GM18511 (cell line): ENCODE results near the gene TSHZ2.
"Not testable (repeated sequence)": the region's sequence is repeated elsewhere in the genome, so short reads cannot be mapped to it uniquely, and the experiment has no call there.

Source experiments
- ATAC-seq: cut with Tn5 transposase; IDR thresholded peaks from one replicate; pipeline ENCODE4 v1.9.1; 2021; ENCODE audit warnings: mild to moderate bottlenecking, moderate library complexity; ENCODE audit not compliant: unreplicated experiment

The TSHZ2 gene

DNA sequence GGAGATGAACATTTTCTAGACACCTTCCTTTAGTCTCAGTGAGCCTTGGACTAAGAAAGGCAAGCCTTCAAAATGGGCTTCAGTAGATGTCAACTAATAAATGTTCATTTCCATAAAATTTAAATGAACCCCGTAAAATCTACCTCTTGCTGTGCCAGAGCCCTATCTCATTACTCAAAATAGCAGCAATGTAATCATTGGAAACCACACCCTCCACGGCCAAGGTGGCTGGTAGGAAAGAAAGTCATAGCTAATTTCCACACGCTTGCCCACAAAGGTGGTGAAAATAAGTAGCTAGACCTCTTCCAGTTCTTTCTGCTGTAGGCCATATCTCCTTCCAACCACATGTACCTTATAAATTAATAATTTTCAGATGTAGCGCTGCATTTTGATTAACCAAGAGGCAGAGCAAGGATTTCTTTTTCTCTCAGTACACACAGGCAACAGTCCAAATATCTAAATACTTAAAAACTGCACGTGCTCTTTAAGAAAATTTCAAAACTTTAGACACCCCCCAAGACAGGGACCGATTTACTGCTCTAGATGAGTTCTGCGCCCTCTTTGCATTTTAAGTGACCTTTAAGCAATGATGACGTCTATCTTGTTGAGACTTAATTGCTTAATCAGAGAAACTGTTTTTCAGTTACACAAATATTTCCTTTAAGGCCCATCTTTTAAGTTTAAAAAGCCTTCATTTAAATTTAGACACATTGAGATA lies 330.7 kb downstream of the TSHZ2 start:
- no peak for ATAC-seq

DNA sequence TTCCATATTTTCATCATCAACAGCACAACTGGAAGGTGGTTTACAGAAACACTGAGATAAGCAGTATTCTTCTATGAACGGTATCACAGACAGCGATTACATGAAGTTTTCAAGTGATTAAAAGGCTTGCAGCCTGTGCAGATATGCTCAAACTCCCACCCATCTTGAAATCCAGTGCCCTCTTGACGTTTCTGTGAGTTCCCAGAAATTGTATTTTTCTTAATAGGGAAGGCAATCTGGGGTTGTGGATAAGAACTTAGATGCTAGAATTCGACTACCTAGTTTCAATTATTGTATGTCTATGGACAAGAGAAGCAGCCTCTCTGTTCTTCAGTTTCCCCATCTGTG lies 331.2 kb downstream of the TSHZ2 start:
- ATAC-seq = no peak

DNA sequence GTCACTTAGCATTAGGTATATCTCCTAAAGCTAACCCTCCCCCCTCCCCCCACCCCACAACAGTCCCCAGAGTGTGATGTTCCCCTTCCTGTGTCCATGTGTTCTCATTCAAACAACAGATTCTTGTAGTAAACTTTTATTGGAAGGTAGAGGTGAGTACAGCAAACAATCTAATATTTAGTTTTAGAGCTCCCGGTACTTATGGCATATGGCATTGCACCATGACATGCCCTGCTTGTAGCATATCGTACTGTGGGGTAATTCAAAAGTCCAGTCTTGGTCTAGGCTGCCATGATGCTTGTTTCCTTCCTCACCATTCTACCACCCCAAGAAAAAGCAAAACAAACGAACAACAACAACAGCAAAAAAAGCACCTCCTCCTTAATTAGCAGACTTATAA lies 332.0 kb downstream of the TSHZ2 start:
- no peak for ATAC-seq

DNA sequence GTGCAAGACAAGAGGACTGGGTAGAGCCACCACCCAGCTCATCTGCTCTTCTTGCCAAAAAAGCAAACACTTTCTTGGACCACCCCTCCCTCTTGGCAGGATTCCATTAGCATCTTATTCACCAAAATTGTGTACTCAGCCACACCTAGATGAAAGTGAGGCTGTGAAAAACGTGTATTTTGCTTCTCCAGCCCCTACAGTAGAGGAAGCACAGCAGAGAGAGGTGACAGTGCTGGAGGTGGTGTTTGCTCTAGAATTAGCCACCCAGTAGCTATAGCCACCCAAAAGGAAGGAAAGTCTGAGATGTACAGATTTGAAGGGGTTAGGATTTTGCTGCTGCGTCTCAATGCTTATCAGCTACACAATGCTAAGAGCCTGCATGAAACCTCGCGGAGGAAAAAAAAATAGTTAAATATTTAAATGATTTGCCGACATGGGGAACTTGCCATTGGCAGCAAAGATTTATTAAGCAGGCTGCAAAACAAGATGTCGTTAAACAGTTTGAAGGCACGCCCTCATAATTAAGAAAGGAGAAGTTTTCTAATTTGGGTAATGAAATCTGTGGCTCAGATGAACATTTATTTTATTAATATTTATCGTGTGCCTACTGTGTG lies 334.1 kb downstream of the TSHZ2 start:
- ATAC-seq = no peak

DNA sequence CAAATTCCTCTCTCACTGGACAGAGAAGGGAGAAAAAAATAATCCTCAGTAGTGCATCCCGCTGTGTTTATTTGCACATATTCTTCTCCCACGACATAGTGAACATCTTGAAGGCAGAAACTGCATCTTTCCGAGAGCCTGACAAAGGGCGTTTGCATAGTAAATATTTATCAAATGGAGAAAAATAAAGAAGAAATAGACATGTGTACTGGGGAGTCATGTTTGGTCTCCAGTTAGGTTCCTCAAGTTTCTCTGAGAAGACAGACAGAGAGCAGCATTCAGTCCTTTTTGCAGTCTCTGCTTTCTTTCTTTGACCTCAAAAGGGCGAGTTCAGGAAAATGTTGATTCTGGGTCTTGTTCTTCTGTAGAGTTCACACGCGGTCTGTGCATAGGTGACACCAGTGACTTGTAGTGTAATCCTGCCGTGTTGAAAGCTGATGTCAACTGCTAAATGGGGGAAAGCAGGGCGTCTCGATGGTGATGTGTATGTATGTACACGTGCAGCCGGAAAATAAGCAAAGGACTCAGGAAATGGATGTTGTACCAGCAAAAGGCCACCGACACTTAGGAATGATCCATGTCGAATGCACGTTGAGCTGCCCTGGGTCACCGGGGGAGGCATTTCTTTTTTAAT lies 335.9 kb downstream of the TSHZ2 start:
- no peak for ATAC-seq

DNA sequence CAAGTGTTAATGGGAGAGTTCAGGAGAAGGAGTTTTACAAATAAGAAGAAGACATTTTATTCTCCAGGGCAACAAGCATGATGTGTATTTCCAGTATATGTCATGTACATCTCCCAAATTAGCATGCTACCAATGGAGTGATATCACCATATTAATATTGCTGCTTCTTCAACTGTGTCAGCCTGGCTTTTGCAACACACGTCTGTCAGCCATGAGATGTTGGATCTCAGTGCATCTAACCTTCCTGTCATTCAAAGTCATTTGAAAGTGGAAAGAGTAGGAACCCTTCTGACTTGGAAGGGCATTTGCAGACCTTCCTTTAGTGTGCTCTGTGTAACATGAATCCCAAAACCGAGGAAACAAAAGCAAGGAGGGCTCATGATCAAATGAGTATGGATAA lies 337.4 kb downstream of the TSHZ2 start:
- ATAC-seq = no peak

DNA sequence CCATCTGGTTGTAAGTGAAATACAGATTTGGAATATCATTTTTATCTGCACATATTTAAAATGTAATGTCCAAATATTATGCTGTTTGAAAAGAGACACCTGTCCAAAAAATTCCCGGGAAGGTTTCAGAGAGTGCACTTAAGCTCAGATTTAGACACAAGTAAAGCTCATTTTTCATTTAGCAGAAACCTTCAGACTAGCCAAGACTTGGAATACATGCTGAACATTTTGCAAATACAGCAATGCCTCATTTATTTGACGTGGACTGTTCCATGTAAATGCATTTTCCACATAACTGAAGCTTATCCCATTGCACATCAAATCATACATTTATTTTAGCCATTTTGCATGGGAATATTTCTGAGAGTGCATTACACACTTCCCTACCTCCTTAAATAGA lies 340.8 kb downstream of the TSHZ2 start:
- no peak for ATAC-seq

DNA sequence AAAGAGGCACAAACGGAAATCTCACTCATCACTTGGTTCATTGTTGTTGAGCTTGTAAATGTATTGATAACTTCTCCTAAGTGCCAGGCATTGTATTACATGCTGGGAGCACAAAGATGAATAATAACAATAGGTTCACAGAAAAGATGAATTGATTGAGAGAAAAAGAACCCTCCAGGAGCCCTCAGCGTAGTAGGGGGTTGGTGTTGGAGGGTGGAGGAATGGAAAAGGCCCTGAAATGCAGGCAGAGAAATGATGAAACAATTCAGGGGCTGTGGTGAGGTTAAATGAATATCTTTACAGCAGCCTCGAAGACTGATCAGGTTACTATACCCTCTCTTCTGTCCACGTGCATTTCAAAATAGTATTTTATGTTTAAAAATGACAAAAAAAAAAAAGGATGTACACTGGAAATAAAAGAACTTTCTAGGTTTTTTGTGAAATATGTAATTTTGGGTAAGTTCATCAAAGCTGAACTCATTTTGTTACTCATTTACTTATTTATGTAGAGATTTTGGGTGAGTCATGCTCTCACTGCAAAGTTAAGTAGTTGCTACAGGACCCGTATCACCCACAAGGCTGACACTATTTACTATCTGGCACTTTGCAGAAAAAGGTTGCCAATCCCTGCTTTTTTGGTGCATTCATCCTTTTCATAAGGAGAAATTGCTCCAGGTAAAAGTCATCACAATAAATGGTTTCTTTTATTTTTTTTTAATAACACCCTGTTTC lies 344.2 kb downstream of the TSHZ2 start:
- no peak for ATAC-seq

DNA sequence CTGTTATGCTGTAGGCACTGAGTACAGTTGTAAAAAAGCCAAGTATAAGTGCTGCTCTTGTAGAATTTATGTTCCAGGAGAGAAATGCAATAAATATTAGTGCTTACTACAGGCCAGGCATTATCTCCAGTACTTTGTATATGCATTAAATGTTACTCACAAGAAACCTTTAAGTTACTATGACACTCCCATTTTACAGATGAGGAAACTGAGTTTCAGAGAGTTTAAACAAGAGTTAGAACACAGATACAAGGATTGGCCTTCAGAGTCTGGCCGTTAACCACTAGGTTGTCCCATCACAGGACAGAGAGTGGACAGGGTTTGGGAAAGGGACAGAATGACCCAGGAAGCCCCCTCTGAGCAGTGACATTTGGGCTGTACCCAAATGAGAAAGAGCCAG lies 347.0 kb downstream of the TSHZ2 start:
- ATAC-seq = no peak

DNA sequence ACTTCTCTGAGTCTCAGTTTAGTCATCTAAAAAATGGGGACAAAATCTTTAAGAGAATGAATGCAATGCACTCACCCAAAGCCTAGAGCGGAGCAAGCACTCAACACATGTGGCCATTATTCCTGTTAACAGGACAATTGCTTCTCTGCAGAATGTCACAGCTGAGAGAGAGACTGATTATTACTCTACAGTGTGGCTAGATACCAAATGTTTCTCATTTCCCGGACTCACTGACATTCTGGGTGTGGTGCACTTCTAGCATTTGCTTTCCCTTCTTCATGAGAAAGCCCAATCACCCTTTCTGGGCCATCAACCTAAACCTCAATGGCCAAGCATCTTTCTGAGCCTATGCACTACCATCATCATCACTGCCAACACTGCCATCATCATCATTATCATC lies 347.6 kb downstream of the TSHZ2 start:
- ATAC-seq = no peak

DNA sequence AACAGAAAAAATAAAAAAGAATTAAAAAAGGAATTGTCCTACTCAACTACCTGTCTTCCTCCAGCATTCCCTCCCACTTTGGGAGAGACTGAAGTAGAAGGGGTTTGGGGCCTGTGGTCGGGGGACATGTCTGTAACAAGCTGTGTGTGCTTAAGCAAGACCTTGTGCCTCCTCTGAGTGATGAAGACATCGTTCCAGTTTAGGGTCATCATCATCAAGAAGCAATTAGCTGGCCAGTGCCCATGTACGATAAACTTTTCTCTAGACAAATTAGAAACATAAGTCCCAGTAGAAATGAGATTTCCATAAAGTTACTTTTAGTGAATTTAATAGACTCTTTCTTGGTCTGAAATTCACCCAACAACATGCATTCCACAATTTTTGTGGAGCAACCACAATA lies 348.5 kb downstream of the TSHZ2 start:
- ATAC-seq = no peak

DNA sequence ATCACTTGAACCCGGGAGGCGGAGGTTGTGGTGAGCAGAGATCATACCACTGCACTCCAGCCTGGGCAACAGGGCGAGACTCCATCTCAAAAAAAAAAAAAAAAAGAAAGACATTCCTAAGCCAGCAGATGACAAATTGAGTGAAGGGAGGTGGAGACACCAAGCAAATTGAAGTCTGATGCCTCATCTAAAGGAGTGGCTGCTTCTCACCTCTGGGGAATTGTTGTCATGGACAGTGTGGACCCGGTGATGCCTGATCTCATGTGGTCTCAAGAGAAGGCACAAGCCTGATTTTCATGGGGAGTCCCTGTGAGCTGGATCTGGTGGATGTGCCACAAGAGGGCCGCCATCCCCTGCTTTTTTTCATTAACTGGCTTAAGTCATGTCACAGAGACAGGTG lies 349.4 kb downstream of the TSHZ2 start:
- ATAC-seq = no peak

DNA sequence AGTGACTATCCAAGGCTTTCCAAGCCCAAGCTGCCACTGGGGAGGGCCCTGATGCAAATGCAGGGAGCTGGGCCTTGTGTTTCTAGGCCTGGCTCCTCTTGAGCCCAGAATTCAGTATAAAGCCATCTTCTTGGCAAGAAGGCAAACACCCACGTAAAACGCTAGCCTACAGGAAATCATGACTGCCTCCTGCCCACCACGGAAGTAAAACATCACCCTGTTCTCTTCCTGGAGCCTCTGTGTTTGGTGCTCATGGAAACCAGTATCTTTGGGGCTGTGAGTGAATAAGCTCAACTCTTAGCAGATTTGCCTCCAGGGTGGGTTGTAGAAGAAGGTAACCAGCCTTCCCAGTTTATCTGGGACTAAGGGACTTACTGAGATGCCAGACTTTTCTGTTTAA lies 350.5 kb downstream of the TSHZ2 start:
- ATAC-seq = no peak

DNA sequence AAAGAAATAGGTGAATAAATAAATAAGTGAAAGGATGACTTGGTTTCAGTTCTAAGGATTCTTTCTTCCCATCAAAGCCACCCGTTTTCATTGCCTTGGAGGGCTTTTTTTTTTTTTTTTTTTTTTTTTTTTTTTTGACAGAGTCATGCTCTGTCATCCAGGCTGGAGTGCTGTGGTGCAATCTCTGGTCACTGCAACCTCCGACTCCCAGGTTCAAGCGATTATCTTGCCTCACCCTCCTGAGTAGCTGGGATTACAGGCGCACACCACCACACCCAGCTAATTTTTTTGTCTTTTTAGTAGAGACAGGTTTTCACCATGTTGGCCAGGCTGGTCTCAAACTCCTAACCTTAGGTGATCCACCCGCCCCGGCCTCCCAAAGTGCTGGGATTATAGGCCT lies 351.3 kb downstream of the TSHZ2 start:
- not testable (repeated sequence) for ATAC-seq

DNA sequence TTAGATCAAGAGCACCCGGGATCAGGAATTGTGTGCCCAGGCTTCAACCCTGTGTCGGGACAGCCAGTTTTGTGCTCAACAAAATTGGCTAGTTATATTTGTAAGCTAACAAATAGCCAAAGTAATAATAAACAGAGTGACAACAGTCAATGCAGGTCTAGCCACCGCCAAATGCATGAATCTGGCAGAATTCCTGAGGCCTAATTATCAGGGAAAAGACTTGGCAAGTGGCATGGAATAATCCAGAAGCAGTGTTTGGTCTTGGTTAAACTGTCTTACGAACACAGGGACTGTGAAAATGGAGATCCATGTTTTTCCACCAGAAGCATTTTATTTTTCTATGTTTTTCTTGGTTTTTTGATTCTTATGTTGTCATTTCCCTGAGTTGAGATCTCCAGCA lies 352.7 kb downstream of the TSHZ2 start:
- ATAC-seq = no peak

DNA sequence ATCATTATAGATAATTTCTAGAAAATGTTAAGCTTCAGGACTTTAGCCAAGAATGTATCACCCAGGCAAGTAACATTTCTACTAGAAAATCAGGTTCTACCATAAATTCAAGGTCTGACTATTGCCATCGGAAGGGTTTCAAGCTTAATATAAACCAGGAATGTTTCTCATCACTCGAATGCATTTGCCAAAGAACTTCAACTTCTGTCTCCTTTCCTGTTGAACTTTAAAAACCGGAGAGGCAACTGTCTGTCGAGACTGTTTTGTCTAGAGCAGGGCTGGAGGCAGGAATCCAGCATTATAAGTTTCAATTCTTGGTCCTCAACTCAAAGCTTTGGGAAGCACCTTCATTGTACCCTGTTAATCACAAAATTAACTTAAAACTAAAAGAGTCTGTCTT lies 356.8 kb downstream of the TSHZ2 start:
- no peak for ATAC-seq

DNA sequence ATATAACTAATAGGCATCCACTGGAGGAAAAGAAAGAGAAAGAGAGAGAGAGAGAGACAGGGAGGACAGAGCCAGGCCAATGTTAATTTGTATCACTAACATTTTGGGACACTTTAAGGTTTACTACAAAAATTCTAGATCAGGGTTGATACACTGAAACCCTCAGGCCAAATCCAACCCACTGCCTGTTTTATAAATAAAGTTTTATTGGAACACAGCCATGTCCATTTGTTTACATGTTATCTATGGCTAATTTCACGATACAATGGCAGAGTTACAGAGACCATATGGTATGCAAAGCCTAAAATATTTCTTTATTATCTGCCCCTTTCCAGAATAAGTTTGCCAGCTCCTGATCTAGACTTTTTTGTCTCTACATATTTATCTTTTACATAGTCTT lies 357.6 kb downstream of the TSHZ2 start:
- no peak for ATAC-seq

DNA sequence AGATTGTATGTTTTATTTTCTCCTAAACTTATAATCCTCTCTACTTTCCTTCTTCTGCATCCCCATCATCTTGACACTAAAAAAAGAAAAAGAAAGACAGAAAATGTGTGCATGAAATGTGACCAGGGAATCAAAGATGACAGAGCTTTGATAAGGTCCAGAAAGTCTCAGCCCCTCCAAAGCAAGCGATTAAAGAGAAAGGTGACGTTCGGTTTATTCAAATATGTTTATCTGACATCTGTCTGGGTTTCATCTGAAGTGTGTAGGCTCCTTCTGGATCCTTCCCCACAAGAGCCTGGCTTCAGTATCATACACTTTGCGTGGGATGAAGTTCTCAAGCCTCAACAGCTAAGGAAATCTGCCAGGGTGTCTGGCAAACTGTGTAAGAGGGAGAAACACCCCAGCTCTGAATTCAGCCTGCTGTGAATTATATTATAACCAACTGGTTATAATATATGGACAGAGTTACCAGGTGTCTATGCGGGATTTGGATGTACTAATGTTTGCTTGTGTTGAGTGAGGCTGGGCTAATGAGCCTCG lies 358.5 kb downstream of the TSHZ2 start:
- ATAC-seq = no peak

DNA sequence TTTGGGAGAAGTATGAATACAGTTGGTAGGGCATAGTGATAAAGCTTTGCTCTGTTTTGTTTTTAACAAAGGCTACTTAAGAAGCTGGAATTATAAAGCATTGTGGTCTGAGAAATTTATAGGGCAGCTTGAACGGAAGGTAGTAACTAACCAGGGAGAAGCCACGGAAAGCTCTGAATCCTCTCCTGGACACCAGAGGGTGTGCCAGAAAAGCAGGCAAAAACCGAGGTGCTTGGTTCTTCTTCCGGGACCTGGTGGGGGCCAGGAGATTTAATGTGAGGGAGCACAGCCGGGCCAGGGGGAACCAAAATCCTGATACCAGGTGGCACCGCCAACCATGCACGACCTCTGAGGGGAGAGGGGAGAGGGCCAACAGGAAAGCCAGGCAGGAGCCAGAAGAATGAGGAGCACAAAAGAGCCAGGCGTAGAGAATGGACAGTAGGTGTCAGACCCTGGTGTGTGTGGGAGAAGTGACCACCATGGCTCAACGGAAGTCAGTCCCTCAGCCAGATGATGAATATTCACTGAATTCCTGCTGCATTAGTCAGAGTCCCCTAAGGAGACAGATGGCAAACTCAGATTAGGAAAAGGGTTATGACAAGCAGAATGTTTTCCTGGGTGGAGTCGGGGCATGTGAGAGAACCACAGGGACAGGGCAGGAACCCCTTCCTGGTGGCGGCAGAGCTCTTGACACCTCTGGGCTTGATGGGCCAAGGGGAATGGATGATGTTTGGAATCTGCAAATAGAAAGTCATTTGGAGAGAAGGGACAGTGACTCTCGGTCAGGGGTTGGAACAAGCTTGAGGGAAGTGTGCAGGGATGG lies 359.2 kb downstream of the TSHZ2 start:
- no peak for ATAC-seq

DNA sequence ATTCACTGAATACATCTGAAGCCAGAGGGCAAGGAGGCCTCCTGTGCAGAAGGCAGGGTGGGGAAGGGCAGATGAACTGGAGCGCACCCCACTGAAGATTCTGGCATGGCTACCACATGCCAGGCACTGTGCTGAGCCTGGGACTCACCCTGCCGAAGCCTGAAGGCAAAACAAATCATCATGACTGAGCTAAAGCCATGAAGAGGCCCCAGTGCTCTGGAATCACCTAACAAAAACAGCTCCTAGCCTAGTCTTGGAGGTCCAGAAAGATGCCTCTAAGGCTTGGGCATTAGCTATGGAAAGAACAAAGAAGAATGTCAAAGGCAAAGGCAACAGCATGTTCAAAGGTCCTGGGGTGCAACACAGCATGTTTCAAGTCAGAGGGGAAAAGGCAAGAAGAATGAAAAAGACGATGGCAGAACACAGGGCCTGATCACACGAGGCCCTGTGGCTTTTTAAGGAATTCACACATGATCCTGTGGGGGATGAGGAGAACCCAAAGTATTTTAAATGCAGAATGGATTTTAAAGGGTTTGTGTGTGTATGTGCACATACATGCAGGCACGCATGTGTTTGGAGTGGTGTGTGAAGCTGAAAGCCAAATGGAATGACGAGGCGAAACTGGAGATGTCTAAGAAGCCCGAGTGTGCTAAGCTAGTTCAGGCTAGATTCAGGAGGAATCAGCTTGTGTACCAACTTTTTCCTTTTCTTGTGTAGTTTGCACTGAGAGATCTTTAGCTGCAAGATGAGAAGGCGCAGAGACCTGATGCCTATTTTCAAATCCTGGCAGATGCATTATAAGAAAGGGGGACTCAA lies 360.1 kb downstream of the TSHZ2 start:
- ATAC-seq = no peak
